VCaP (cell line): ENCODE data around the gene FMN1.

Experiments used
- H3K27ac ChIP-seq: fragments of 450-650 bp; 2 replicates; pipeline ENCODE4 v1.5.1; 2017
- TF ChIP-seq, protein P1 (sequence below): fragments of 450-650 bp; conservative IDR thresholded peaks from 2 replicates; pipeline ENCODE4 v1.5.1; 2017; ENCODE audit warnings: mild to moderate bottlenecking, moderate library complexity

The FMN1 gene

DNA sequence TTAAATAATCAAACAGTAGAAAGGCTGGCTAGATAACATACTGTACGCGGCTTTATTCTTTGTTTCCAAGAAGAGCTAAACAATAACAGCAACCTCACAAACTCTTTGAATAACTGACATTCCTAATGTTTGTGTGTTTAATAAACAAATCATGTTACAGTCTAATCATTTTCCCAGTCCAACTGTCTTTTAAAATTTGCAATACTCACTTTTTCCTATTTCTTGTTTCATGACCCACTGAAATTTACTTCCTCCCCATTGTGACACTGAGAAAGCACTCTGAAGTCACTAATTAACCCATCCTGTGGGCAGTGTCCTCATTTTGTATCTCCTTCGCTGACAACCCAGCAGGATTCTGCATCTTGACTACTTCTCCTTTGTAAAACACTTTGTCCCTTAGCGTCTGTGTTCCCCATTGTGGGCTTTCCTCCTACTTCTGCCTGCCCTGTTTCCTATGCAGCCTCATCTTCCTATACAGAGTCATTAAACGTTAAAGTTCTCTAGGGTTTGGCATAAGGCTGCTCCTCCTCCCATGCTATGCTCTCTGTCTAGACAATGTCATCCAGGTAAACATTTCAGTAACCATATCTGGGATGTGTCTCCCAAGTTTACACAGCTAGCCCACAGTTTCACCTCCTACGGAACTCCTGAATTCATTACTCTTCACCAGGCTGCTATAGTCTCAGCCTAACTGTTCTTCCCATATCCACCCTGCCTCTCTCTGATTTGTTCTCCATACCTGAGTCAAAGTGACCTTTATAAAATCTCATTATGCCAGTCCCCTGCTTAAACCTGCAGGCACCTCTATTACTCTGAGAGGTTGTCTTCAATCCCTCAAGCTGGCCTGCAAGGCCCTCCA lies 327.8 kb downstream of the FMN1 start:
- H3K27ac ChIP-seq: no peak overlapping the region
- TF ChIP-seq, protein P1, sequence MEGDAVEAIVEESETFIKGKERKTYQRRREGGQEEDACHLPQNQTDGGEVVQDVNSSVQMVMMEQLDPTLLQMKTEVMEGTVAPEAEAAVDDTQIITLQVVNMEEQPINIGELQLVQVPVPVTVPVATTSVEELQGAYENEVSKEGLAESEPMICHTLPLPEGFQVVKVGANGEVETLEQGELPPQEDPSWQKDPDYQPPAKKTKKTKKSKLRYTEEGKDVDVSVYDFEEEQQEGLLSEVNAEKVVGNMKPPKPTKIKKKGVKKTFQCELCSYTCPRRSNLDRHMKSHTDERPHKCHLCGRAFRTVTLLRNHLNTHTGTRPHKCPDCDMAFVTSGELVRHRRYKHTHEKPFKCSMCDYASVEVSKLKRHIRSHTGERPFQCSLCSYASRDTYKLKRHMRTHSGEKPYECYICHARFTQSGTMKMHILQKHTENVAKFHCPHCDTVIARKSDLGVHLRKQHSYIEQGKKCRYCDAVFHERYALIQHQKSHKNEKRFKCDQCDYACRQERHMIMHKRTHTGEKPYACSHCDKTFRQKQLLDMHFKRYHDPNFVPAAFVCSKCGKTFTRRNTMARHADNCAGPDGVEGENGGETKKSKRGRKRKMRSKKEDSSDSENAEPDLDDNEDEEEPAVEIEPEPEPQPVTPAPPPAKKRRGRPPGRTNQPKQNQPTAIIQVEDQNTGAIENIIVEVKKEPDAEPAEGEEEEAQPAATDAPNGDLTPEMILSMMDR: no peak

DNA sequence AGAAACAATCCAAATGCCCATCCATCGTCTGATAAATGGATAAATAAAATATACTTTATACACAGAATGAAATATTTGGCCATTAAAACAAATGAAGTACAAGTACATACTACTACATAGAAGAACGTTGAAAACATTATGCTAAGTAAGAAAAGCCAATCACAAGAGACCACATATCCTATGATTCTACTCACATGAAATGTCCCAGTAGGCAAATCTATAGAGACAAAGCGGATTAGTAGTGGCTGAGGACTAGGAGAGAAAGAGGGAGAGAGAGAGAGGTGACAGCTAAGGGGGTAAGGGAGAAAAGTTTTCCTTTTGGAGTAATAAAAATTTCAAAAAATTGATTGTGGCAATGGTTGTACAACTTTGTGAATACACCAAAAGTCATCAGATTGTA lies 329.7 kb downstream of the FMN1 start:
- no peak overlapping the region for H3K27ac ChIP-seq
- TF ChIP-seq, protein P1: no peak

DNA sequence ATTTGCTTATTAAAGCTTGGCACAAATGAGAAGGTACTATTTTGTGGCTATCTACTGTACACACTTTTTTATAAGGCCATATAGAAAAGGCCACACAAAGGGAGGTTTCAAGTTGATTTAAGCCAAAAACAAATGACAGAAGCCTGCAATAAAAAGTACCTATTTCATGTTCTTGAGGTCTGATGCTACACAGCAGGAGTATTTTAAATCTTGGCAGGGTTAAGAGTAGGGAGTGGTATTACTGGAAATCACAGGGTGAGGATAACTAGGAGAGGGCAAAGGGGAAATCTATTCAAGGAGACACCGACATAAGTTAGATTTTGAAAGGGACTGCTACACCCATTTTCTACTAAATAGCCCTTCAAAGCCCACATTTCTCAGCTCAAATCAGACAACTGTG lies 330.5 kb downstream of the FMN1 start:
- TF ChIP-seq, protein P1: no peak
- peak overlapping the region; percentile 20; the same call in 1 of the 2 replicates for H3K27ac ChIP-seq

DNA sequence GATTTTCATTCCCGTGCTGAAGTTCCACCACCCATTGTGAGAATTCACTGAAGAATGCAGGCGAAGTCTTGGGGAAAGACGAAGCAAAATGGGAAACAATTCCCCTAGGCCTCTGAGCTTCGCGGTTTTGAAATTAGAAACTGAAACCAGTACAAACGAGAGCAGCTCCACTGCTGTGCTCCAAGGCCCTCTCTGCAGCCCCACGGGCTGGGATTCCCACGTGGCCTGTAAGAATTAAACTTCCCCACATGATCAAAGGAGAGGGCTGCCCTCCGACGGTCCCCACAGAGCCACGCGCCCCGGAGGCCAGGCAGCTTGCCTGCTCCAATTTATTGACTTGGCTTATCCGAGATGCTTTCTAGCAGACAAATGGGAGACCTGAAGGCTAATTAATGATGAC lies 332.8 kb downstream of the FMN1 start:
- TF ChIP-seq, protein P1: no peak
- no peak overlapping the region for H3K27ac ChIP-seq

DNA sequence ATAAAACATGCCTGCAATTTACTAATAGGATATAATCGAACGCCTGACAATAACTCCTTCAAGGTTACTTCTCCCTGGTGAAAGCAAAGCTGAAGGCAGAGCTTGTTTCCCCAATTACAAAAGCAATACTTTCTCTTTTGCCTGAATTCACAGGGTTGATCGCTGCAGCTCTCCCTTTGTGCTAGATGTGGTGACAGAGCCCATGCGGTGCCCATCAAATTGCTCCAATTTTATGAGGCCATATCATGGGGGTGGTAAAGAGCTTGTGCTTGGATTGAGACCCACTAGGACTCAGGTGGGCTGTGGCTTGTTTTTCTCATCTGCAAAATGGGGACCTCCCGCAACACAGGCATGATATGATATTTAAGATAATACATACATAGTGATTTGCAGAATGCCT lies 333.3 kb downstream of the FMN1 start:
- TF ChIP-seq, protein P1: no peak
- H3K27ac ChIP-seq: no peak overlapping the region

DNA sequence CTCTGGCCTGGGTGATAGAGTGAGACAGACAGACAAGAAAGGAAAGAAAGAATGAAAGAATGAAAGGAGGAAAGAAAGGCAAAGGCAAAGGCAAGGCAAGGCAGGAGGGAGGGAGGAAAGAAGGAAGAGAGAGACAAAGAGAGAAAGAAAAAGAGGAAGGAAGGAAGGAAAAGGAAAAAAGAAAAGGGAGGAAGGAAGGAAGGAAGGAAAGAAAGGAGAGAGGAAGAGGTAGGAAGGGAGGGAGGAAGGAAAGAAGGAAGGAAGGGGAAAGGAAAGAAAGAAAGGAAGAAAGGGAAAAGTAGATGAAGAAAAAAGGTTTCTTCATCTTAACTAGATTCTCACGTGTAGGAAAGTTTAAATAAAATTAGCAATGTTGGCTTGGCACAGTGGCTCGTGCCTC lies 334.5 kb downstream of the FMN1 start:
- H3K27ac ChIP-seq: no peak overlapping the region
- TF ChIP-seq, protein P1: no peak

DNA sequence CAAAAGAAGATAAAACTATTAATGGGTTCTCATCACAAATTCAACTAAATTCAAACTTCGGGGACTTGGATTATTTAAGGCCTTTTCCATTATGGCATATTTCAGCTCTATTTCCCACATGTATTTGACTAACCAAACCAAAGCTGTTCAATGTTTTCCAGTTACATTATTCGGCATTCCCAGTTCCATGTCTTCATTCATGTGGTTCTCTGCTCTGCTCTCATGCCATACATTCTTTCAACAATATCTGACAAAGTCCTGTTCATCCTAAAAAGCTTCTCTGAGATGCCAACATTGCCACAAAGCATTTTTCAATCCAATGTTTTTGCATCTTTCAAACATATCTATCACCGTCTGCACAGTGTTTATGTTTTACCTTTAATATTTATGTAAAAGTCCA lies 335.3 kb downstream of the FMN1 start:
- no peak overlapping the region for H3K27ac ChIP-seq

More for the DNA sequence above, 335.3 kb downstream of the FMN1 start:
- TF ChIP-seq, protein P1: no peak
